Prostate gland (tissue), 2 donors: ENCODE data around the gene TREM1. TPM values are rescaled to one million over a fixed set of nuclear protein-coding genes. Genes with fewer than 3 reads are reported as not detected.

Experiments
- DNase-seq: peaks from one replicate; pipeline ENCODE4 v3.0.0-alpha.2; 2019; ENCODE audit warnings: low spot score
- H3K27ac ChIP-seq, 2 donors: fragments of 200-600 bp; sonication (generic); 2 replicates each; pipeline ENCODE4 v1.5.1; 2017 to 2019
- H3K27me3 ChIP-seq: fragments of 200-600 bp; sonication (generic); replicated peaks from 2 replicates; pipeline ENCODE4 v1.5.1; 2019; ENCODE audit not compliant: insufficient read depth
- H3K36me3 ChIP-seq, 2 donors: fragments of 200-600 bp; sonication (generic); 1 replicate in 1 of 2; 2 replicates in 1 of 2; pipeline versions ENCODE4 v1.5.1 to v1.8.1; 2017 to 2019
- H3K4me1 ChIP-seq: fragments of 200-600 bp; sonication (generic); replicated peaks from 2 replicates; pipeline ENCODE4 v1.5.1; 2019
- H3K4me3 ChIP-seq, 2 donors: fragments of 200-600 bp; sonication (generic); 2 replicates each; pipeline ENCODE4 v1.5.1; 2017 to 2019
- H3K9me3 ChIP-seq: fragments of 200-600 bp; sonication (generic); 2 replicates; pipeline ENCODE4 v1.5.1; 2017
- CTCF ChIP-seq, 4 experiments: fragments of 200-600 bp in 2 of 4; fragments of 450-650 bp in 2 of 4; sonication (generic) in 2 of 4; IDR thresholded peaks; 1 replicate in 3 of 4; 2 replicates in 1 of 4; pipeline ENCODE4 v1.5.1; 2016 to 2019; ENCODE audit warnings: antibody characterized with exemption in 4 of 4, mild to moderate bottlenecking in 2 of 4, moderate library complexity in 2 of 4
- POLR2A ChIP-seq: fragments of 450-650 bp; IDR thresholded peaks from one replicate; pipeline ENCODE4 v1.6.1; 2016; ENCODE audit warnings: antibody characterized with exemption, mild to moderate bottlenecking
- POLR2AphosphoS5 ChIP-seq: sonication (generic); formaldehyde crosslinking; IDR thresholded peaks from one replicate; pipeline ENCODE4 v1.6.1; 2017; ENCODE audit warnings: antibody characterized with exemption
- WGBS: methylation state at CpG from one replicate; pipeline ENCODE4 v1.1.5; 2018; 5-methylcytosine and 5-hydroxymethylcytosine counted together
- intact Hi-C: fragments of 100-400 bp; cut with DNase I; formaldehyde crosslinking; loops from one replicate; pipeline ENCODE4 v1.14.2; 2022
- total RNA-seq, 2 donors: library from RNA; depleted of rRNA; stranded (reverse); fragments of >200 nt; gene quantifications; one replicate each; pipeline ENCODE4 v1.1.0, GENCODE V29; 2016

Gene TREM1
- total RNA-seq, 2 donors from 2014 or later: not detected

DNA sequence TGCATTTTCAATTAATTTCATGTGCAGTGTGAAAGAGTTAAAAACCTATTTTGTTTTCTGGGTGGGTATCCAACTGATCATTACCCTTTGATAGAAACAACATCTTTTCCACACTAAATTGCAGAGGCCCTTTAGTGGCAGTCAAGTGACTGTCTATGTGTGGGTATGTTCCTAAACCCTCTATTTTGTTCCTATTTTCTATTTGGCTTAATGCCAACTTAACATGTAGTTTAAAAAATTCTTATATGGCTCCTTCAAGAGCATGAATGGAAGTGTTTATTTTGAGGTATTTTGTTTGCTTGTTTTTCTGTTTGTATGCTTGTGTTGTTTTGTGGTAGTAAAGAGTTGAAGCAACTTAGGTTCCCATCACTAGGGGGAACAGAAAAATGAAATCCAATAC lies 19.9 kb downstream of the TREM1 start:
- TF ChIP-seq POLR2AphosphoS5 (no peak), CTCF (IDR thresholded peaks at IDR 0.05) (no peak), POLR2A (no peak)
- no peaks in the 10 kb centered on the region for H3K4me1 ChIP-seq
- intact Hi-C loops: no loop called here
- DNase-seq: no peak
- no peaks in the 10 kb centered on the region for H3K9me3 ChIP-seq
- no peak overlapping the region for H3K4me3 ChIP-seq
- H3K36me3 ChIP-seq: no peaks in the 10 kb centered on the region
- H3K27ac ChIP-seq: no peak overlapping the region
- H3K27me3 ChIP-seq: no peaks in the 10 kb centered on the region

DNA sequence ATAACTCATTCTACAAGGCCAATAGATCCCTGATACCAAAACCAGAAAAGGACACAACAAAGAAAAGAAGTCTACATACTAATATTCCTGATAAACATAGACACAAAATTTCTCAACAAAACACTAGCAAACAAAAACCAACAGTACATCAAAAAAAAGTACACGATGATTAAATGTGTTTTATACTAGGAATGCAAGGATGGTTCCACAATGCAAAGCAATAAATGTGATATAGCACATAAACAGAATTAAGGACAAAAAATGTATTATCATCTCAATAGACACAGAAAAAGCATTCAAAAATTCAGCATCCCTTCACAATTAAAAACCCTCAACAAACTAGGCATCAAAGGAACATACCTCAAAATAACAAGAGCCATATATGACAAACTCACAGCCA lies 23.2 kb downstream of the TREM1 start:
- no peaks in the 10 kb centered on the region for H3K36me3 ChIP-seq
- H3K9me3 ChIP-seq: no peaks in the 10 kb centered on the region
- intact Hi-C loops: no loop called here
- no peaks in the 10 kb centered on the region for H3K27me3 ChIP-seq
- H3K4me1 ChIP-seq: no peaks in the 10 kb centered on the region
- 100% methylated on average over 1 of the region's 1 CpG for WGBS
- no peak overlapping the region for H3K27ac ChIP-seq
- H3K4me3 ChIP-seq: no peak overlapping the region
- TF ChIP-seq POLR2A (no peak), CTCF (IDR thresholded peaks at IDR 0.05) (no peak), POLR2AphosphoS5 (no peak)
- DNase-seq: no peak

DNA sequence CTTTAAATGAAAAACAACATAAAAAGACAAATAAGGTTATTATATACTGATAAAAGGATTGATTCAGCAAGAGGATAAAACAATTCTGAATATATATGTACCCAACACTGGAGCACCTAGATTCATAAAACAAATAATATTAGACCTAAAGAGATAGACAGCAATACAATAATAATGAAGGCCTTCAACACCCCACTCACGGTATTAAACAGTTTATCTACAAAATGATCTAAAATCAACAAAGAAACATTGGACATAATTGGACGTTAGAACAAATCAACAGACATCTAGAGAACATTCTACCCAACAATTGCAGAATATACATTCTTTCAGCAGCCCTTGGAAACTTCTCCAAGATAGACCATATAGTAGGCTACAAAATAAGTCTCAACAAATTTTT lies 24.1 kb downstream of the TREM1 start:
- no peak overlapping the region for H3K4me3 ChIP-seq
- no peak for DNase-seq
- H3K27ac ChIP-seq: no peak overlapping the region
- no peaks in the 10 kb centered on the region for H3K9me3 ChIP-seq
- WGBS: 32% methylated on average over 2 of the region's 2 CpGs
- no peaks in the 10 kb centered on the region for H3K27me3 ChIP-seq
- H3K36me3 ChIP-seq: no peaks in the 10 kb centered on the region
- no peaks in the 10 kb centered on the region for H3K4me1 ChIP-seq
- TF ChIP-seq POLR2AphosphoS5 (no peak), POLR2A (no peak), CTCF (IDR thresholded peaks at IDR 0.05) (no peak)
- intact Hi-C loops: no loop called here

DNA sequence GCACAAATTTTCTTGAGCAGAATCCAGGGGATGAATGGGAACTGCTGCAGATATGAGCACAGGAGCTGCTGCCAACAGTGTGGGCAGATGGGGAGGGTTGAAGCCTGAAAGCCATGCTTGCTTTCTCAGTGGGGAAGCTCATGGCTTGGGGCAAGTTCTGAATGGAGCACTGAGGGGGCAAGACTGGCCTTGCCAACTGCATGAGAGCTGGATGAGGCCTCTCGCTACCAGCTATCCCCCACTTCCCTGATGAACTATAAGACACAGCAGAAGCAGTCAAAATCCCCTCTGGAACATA lies 28.3 kb downstream of the TREM1 start:
- Histone ChIP-seq H3K4me3 (no peak overlapping the region), H3K9me3 (no peaks in the 10 kb centered on the region), H3K36me3 (no peaks in the 10 kb centered on the region), H3K27ac (no peak overlapping the region), H3K4me1 (peaks cover 5% of the 10 kb centered on the region), H3K27me3 (no peaks in the 10 kb centered on the region)
- no peak for DNase-seq
- intact Hi-C loops: no loop called here
- TF ChIP-seq POLR2A: no peak
- no peak for TF ChIP-seq POLR2AphosphoS5
- TF ChIP-seq CTCF (IDR thresholded peaks at IDR 0.05): no peak
- 63% methylated on average over 1 of the region's 1 CpG for WGBS

DNA sequence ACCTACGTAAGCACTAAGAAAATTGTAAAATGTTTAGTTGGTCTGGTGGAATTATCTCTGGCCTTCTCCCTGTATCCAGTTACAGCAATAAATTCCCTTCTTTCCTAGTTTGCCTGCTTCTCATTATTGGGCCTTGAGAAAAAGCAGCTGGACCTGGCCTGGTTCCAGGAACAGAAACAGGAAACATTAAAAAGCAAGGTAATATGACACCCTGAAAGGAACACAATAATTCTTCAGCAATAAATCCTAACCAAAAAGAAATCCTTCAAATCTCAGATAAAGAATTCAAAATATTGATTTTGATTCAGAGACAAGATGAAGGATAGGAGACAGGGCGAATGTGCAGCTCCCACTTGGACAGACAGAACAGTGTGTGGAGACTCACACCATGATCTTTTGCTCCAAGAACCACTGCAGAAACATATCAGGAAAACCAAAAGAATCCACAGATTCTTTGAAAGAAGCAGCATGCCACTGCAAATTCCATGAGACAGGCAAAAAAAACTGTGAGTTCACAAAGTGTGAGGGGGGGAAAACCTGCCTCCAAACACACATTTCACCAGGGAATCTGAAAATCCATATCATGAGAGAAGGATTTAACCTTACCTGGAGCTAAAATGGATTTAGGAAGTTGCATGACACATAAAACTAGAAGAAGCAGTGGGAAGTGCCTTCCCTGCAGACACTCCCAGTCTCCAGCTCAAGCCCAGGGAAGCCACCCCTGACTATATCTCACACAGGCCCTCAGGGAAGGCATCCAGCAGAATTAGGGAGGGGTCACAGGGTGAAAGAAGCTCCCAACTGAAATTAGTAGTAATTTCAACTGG lies 28.9 kb downstream of the TREM1 start:
- peak; percentile 76 for DNase-seq
- no peaks in the 10 kb centered on the region for H3K27me3 ChIP-seq

More for the DNA sequence above, 28.9 kb downstream of the TREM1 start:
- H3K4me3 ChIP-seq: no peak overlapping the region
- no peak overlapping the region for H3K27ac ChIP-seq
- H3K36me3 ChIP-seq: no peaks in the 10 kb centered on the region
- intact Hi-C loops: no loop called here
- no peaks in the 10 kb centered on the region for H3K9me3 ChIP-seq
- peaks cover 5% of the 10 kb centered on the region for H3K4me1 ChIP-seq
- TF ChIP-seq POLR2A (no peak), CTCF (IDR thresholded peaks at IDR 0.05) (no peak), POLR2AphosphoS5 (peak; percentile 88)
- WGBS: 9% methylated on average over 2 of the region's 2 CpGs
